Measurements from ENCODE around the gene IL6.
"Not testable (repeated sequence)": the region's sequence is repeated elsewhere in the genome, so short reads cannot be mapped to it uniquely, and the experiment has no call there.

The IL6 gene

GRCh38 chr7:22703978-22704610, 22.9 kb upstream of the IL6 start:
- not testable (repeated sequence) for DNase-seq (ENCODE audit: low read depth, low spot score); H3K4me3 ChIP-seq (ENCODE audit: low read length); H3K36me3 ChIP-seq (ENCODE audit: control insufficient read depth, insufficient read depth, low read length)

GRCh38 chr7:22704722-22705121, 22.3 kb upstream of the IL6 start:
- not testable (repeated sequence) for H3K27ac ChIP-seq (ENCODE audit: low read length); H3K27me3 ChIP-seq (ENCODE audit: control insufficient read depth, insufficient read depth, low read length); H3K9me3 ChIP-seq (ENCODE audit: control insufficient read depth, insufficient read depth, low read length); H3K4me3 ChIP-seq (ENCODE audit: low read length); H3K36me3 ChIP-seq (ENCODE audit: control insufficient read depth, insufficient read depth, low read length); DNase-seq (ENCODE audit: low read depth, low spot score); H3K4me1 ChIP-seq (ENCODE audit: control insufficient read depth, insufficient read depth, low read length)
- WGBS (ENCODE audit: insufficient coverage, insufficient read length): no CpG with 5 or more reads among the region's 6 CpGs

More at GRCh38 chr7:22703978-22704610, 22.9 kb upstream of the IL6 start:
- H3K27me3 ChIP-seq (ENCODE audit: control insufficient read depth, insufficient read depth, low read length); H3K4me1 ChIP-seq (ENCODE audit: control insufficient read depth, insufficient read depth, low read length); H3K27ac ChIP-seq (ENCODE audit: low read length); H3K9me3 ChIP-seq (ENCODE audit: control insufficient read depth, insufficient read depth, low read length): not testable (repeated sequence)
- WGBS (ENCODE audit: insufficient coverage, insufficient read length): 100% methylated on average over 1 of the region's 17 CpGs

GRCh38 chr7:22705874-22706273, 21.1 kb upstream of the IL6 start:
- DNase-seq (ENCODE audit: low read depth, low spot score); H3K36me3 ChIP-seq (ENCODE audit: control insufficient read depth, insufficient read depth, low read length); H3K27me3 ChIP-seq (ENCODE audit: control insufficient read depth, insufficient read depth, low read length); H3K4me1 ChIP-seq (ENCODE audit: control insufficient read depth, insufficient read depth, low read length); H3K9me3 ChIP-seq (ENCODE audit: control insufficient read depth, insufficient read depth, low read length); H3K27ac ChIP-seq (ENCODE audit: low read length); H3K4me3 ChIP-seq (ENCODE audit: low read length): not testable (repeated sequence)
- WGBS (ENCODE audit: insufficient coverage, insufficient read length): no CpG with 5 or more reads among the region's 7 CpGs

- WGBS (ENCODE audit: insufficient coverage, insufficient read length): no CpG with 5 or more reads among the region's 6 CpGs
These were observed 19.8 kb upstream of the IL6 start for GRCh38 chr7:22707026-22707691.

GRCh38 chr7:22708214-22708613, 18.8 kb upstream of the IL6 start:
- H3K27me3 ChIP-seq (ENCODE audit: control insufficient read depth, insufficient read depth, low read length); H3K4me1 ChIP-seq (ENCODE audit: control insufficient read depth, insufficient read depth, low read length); H3K9me3 ChIP-seq (ENCODE audit: control insufficient read depth, insufficient read depth, low read length); H3K27ac ChIP-seq (ENCODE audit: low read length); DNase-seq (ENCODE audit: low read depth, low spot score); H3K36me3 ChIP-seq (ENCODE audit: control insufficient read depth, insufficient read depth, low read length); H3K4me3 ChIP-seq (ENCODE audit: low read length): not testable (repeated sequence)
- no CpG with 5 or more reads among the region's 4 CpGs for WGBS (ENCODE audit: insufficient coverage, insufficient read length)

More at GRCh38 chr7:22707026-22707691, 19.8 kb upstream of the IL6 start:
- not testable (repeated sequence) for H3K9me3 ChIP-seq (ENCODE audit: control insufficient read depth, insufficient read depth, low read length); DNase-seq (ENCODE audit: low read depth, low spot score); H3K27ac ChIP-seq (ENCODE audit: low read length); H3K4me1 ChIP-seq (ENCODE audit: control insufficient read depth, insufficient read depth, low read length); H3K4me3 ChIP-seq (ENCODE audit: low read length); H3K36me3 ChIP-seq (ENCODE audit: control insufficient read depth, insufficient read depth, low read length); H3K27me3 ChIP-seq (ENCODE audit: control insufficient read depth, insufficient read depth, low read length)

GRCh38 chr7:22708677-22709061, 18.3 kb upstream of the IL6 start:
- H3K27me3 ChIP-seq (ENCODE audit: control insufficient read depth, insufficient read depth, low read length); H3K9me3 ChIP-seq (ENCODE audit: control insufficient read depth, insufficient read depth, low read length); H3K27ac ChIP-seq (ENCODE audit: low read length); H3K36me3 ChIP-seq (ENCODE audit: control insufficient read depth, insufficient read depth, low read length); H3K4me3 ChIP-seq (ENCODE audit: low read length); DNase-seq (ENCODE audit: low read depth, low spot score); H3K4me1 ChIP-seq (ENCODE audit: control insufficient read depth, insufficient read depth, low read length): not testable (repeated sequence)
- no CpG with 5 or more reads among the region's 9 CpGs for WGBS (ENCODE audit: insufficient coverage, insufficient read length)

GRCh38 chr7:22709062-22709829, 17.8 kb upstream of the IL6 start:
- H3K36me3 ChIP-seq (ENCODE audit: control insufficient read depth, insufficient read depth, low read length); DNase-seq (ENCODE audit: low read depth, low spot score); H3K4me3 ChIP-seq (ENCODE audit: low read length); H3K27me3 ChIP-seq (ENCODE audit: control insufficient read depth, insufficient read depth, low read length); H3K4me1 ChIP-seq (ENCODE audit: control insufficient read depth, insufficient read depth, low read length); H3K27ac ChIP-seq (ENCODE audit: low read length); H3K9me3 ChIP-seq (ENCODE audit: control insufficient read depth, insufficient read depth, low read length): not testable (repeated sequence)
- WGBS (ENCODE audit: insufficient coverage, insufficient read length): no CpG with 5 or more reads among the region's 14 CpGs

GRCh38 chr7:22709857-22710256, 17.1 kb upstream of the IL6 start:
- H3K9me3 ChIP-seq (ENCODE audit: control insufficient read depth, insufficient read depth, low read length): no peaks in the 10 kb centered on the region
- H3K4me1 ChIP-seq (ENCODE audit: control insufficient read depth, insufficient read depth, low read length): peaks cover 6% of the 10 kb centered on the region; the same call in 1 of the 2 replicates
- no peak overlapping the region for H3K27ac ChIP-seq (ENCODE audit: low read length)

GRCh38 chr7:22712999-22713398, 14.0 kb upstream of the IL6 start:
- no CpG with 5 or more reads among the region's 1 CpG for WGBS (ENCODE audit: insufficient coverage, insufficient read length)
- H3K4me3 ChIP-seq (ENCODE audit: low read length): no peak overlapping the region
- no peak overlapping the region for H3K27ac ChIP-seq (ENCODE audit: low read length)
- DNase-seq (ENCODE audit: low read depth, low spot score): no peak
- peaks cover 6% of the 10 kb centered on the region; the same call in 1 of the 2 replicates for H3K4me1 ChIP-seq (ENCODE audit: control insufficient read depth, insufficient read depth, low read length)
- H3K27me3 ChIP-seq (ENCODE audit: control insufficient read depth, insufficient read depth, low read length): no peaks in the 10 kb centered on the region
- H3K36me3 ChIP-seq (ENCODE audit: control insufficient read depth, insufficient read depth, low read length): no peaks in the 10 kb centered on the region
- H3K9me3 ChIP-seq (ENCODE audit: control insufficient read depth, insufficient read depth, low read length): no peaks in the 10 kb centered on the region

More at GRCh38 chr7:22709857-22710256, 17.1 kb upstream of the IL6 start:
- no peaks in the 10 kb centered on the region for H3K27me3 ChIP-seq (ENCODE audit: control insufficient read depth, insufficient read depth, low read length)
- H3K36me3 ChIP-seq (ENCODE audit: control insufficient read depth, insufficient read depth, low read length): no peaks in the 10 kb centered on the region
- H3K4me3 ChIP-seq (ENCODE audit: low read length): no peak overlapping the region
- no CpG with 5 or more reads among the region's 4 CpGs for WGBS (ENCODE audit: insufficient coverage, insufficient read length)
- DNase-seq (ENCODE audit: low read depth, low spot score): no peak

GRCh38 chr7:22713463-22713862, 13.5 kb upstream of the IL6 start:
- Histone ChIP-seq H3K27ac (ENCODE audit: low read length) (no peak overlapping the region), H3K4me1 (ENCODE audit: control insufficient read depth, insufficient read depth, low read length) (peaks cover 6% of the 10 kb centered on the region; the same call in 1 of the 2 replicates), H3K9me3 (ENCODE audit: control insufficient read depth, insufficient read depth, low read length) (no peaks in the 10 kb centered on the region), H3K36me3 (ENCODE audit: control insufficient read depth, insufficient read depth, low read length) (no peaks in the 10 kb centered on the region), H3K4me3 (ENCODE audit: low read length) (no peak overlapping the region), H3K27me3 (ENCODE audit: control insufficient read depth, insufficient read depth, low read length) (no peaks in the 10 kb centered on the region)
- DNase-seq (ENCODE audit: low read depth, low spot score): no peak
- WGBS (ENCODE audit: insufficient coverage, insufficient read length): no CpG with 5 or more reads among the region's 1 CpG

All from iPS DF 6.9 (cell line).